Dendritic cell treated with granulocyte-macrophage colony-stimulating factor and Interleukin-4, amounts not matched to agents 40 ng/mL and 50 ng/mL, for 4 days (primary cell): ENCODE results near the gene MAP3K4.
A peak's percentile ranks its signal among the peaks of the same experiment; 100 is the strongest.

Source experiments
- H3K27ac Mint-ChIP-seq: one replicate; pipeline ENCODE4 v1.8.0; 2022; ENCODE audit warnings: mild to moderate bottlenecking, mixed read lengths
- H3K27me3 Mint-ChIP-seq: one replicate; pipeline ENCODE4 v1.8.0; 2022; ENCODE audit warnings: mild to moderate bottlenecking, mixed read lengths
- H3K36me3 Mint-ChIP-seq: one replicate; pipeline ENCODE4 v1.8.0; 2022; ENCODE audit warnings: low read depth, mixed read lengths
- H3K4me1 Mint-ChIP-seq: one replicate; pipeline ENCODE4 v1.8.0; 2022; ENCODE audit warnings: low read depth, mixed read lengths
- H3K4me3 Mint-ChIP-seq: one replicate; pipeline ENCODE4 v1.8.0; 2022; ENCODE audit warnings: mild to moderate bottlenecking, moderate library complexity, mixed read lengths
- H3K9me3 Mint-ChIP-seq: one replicate; pipeline ENCODE4 v1.8.0; 2022; ENCODE audit warnings: mixed read lengths
- intact Hi-C: fragments of 100-400 bp; cut with micrococcal nuclease; formaldehyde crosslinking; loops from one replicate; pipeline ENCODE4 v1.15.0; 2022

Gene MAP3K4

DNA sequence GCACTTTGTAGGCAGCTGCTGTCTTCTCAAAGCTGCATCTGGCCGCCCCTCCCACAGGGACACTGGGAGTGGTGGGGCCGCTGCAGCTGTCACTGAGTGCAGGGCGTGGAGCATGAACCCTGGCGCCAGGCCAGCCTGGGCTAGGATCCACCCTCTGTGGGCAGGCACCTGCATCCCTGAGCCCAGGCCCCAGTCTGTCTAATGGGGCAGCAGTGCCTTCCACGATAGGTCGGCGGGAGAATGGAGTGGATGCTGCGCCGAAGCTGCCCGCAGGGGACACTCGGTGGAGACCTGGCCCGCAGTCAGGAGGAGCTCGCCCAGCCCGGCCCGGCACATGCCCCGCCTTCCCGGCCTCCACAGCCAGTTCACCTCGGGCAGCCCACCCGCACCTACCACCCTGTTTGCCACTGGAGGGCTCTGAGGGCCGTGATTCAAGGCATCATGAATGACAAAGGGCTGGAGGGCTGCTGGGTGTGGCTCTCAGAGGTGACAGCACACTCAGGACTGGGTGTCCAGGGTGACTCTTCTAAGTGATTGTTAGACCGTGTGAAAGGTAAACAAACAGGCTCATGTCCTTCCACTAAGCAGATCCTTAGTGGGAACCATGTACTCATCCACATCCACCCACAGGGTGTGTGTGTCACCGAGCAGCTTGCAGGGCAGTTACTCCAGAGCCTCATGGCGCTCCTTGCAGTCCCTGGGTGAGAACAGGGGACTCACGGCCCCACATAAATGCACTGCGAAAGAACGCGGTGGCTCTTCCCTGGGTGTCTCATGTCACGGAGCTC is 148.4 kb downstream of the MAP3K4 start:
- H3K4me1 Mint-ChIP-seq: peaks cover 30% of the 10 kb centered on the region
- no peaks in the 10 kb centered on the region for H3K9me3 Mint-ChIP-seq
- peak overlapping the region; percentile 12 for H3K27ac Mint-ChIP-seq
- intact Hi-C loops: no loop called here
- H3K4me3 Mint-ChIP-seq: no peak overlapping the region
- peaks cover 98% of the 10 kb centered on the region for H3K36me3 Mint-ChIP-seq
- no peaks in the 10 kb centered on the region for H3K27me3 Mint-ChIP-seq

DNA sequence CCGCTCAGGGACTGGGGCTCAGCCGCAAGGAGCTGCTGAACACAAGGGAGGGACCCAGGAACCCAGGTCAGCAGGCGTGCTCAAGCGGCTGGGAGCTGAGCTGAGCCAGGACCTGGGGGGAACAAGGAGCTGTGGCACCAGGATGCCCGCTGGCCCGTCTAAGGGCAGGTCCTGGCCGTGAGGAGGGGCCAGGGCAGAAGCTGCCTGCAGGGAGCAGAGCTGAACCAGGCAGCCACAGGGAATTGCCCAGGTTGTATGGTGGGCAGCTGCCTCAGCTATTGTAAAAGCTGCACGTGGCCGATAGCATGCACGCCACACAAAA is 148.9 kb downstream of the MAP3K4 start:
- Mint-ChIP-seq H3K36me3 (peaks cover 92% of the 10 kb centered on the region), H3K27ac (peak overlapping the region; percentile 12), H3K4me1 (peaks cover 30% of the 10 kb centered on the region), H3K27me3 (no peaks in the 10 kb centered on the region), H3K9me3 (no peaks in the 10 kb centered on the region), H3K4me3 (no peak overlapping the region)
- intact Hi-C loops: no loop called here

DNA sequence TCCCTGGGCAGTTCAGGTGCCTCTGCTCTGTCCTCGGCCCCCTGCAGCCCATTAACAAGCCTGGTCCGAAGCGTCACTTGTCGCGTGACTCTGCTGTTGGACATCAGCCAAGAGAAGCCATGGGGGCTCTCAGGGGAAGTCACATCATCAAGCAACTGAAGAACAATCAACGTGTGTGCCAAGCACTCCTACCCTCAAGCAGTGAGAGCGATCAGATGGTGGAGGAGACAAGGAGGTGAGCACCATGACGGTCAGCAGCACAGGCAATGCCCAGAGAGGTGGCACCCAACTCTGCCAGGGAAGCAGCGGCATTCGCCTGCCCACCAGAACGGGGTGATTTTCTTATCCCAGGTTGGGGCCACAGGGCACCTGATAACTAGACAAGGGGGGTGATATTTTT is 149.6 kb downstream of the MAP3K4 start:
- H3K4me3 Mint-ChIP-seq: no peak overlapping the region
- no peaks in the 10 kb centered on the region for H3K27me3 Mint-ChIP-seq
- intact Hi-C loops: no loop called here
- H3K27ac Mint-ChIP-seq: no peak overlapping the region
- H3K36me3 Mint-ChIP-seq: peaks cover 90% of the 10 kb centered on the region
- H3K9me3 Mint-ChIP-seq: no peaks in the 10 kb centered on the region
- H3K4me1 Mint-ChIP-seq: peaks cover 24% of the 10 kb centered on the region

DNA sequence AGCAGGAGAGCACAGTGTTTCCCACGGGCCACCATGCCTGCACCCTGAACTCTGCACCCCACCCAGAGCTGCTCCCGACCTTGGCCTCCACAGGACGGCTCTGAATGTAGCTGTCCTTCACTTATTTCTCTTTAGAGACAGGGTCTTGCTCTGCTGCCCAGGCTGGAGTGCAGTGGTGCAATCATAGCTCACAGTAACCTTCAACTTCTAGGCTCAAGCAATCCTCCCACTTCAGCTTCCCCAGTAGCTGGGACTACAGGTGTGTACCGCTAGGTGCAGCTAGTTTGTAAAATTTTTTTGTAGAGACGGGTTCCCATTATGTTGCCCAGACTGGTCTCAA is 151.4 kb downstream of the MAP3K4 start:
- Mint-ChIP-seq H3K27ac (no peak overlapping the region), H3K36me3 (peaks cover 90% of the 10 kb centered on the region), H3K4me3 (no peak overlapping the region), H3K27me3 (no peaks in the 10 kb centered on the region), H3K9me3 (no peaks in the 10 kb centered on the region), H3K4me1 (peaks cover 10% of the 10 kb centered on the region)
- intact Hi-C loops: no loop called here

DNA sequence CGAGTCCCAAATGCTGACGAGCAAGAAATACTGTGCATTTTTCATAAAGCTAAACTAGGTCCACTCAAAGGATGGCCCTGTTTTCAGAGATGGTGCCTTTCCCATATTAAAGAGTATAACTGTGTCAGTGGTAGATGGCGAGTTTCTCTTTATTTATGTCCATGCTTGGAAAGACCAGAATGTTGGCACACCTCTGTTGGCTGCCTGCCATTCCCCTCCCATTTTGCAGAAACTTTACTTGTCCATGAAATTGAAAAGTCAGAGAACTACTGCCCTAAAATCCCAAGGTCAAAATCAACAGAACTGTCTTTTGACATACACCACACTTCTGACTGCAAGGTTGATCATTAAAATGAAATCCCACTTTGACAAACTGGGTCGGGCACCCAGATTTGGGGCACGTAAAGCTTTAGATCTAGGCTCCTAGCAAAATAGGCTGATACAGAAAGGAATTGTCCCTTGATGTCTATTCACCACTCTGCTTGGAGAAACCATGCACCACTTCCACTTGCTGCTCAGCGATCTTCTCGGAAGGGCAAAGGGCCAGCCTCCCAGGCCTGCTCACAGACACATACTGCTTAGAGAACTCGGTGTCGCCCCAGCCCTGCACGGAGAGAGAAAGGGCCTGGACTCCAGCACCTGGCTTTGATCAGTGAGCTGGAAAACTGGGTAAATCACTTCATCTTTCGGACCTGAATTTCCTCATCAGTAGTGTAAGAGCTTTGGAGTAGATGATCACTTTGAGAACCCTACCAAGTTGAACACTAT is 152.3 kb downstream of the MAP3K4 start:
- H3K27me3 Mint-ChIP-seq: no peaks in the 10 kb centered on the region
- intact Hi-C loops: no loop called here
- no peaks in the 10 kb centered on the region for H3K9me3 Mint-ChIP-seq
- no peak overlapping the region for H3K27ac Mint-ChIP-seq
- H3K4me3 Mint-ChIP-seq: no peak overlapping the region
- peaks cover 10% of the 10 kb centered on the region for H3K4me1 Mint-ChIP-seq
- H3K36me3 Mint-ChIP-seq: peaks cover 88% of the 10 kb centered on the region

DNA sequence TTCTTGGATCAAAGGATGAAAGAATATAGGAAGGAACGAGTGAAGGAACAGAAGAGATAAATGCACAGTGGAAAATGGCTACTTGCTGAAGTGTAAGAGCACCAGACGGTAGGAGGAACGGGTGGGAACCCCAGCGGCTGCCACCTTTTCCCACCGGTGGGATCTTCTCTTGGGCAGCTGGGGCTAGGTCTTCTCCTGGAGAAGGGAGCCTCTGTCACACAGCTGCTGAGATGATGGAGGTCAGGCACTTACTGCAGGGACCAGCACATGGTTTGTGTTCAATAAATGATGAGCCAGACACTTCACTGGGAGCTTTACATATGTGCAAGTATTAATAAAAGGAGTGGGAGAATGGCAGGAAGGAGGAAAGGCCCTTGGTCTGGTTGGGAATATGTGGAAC is 158.6 kb downstream of the MAP3K4 start:
- no peaks in the 10 kb centered on the region for H3K9me3 Mint-ChIP-seq
- H3K4me1 Mint-ChIP-seq: peaks cover 11% of the 10 kb centered on the region
- H3K27ac Mint-ChIP-seq: no peak overlapping the region
- H3K4me3 Mint-ChIP-seq: no peak overlapping the region
- intact Hi-C loops: no loop called here
- no peaks in the 10 kb centered on the region for H3K27me3 Mint-ChIP-seq
- peaks cover 88% of the 10 kb centered on the region for H3K36me3 Mint-ChIP-seq

DNA sequence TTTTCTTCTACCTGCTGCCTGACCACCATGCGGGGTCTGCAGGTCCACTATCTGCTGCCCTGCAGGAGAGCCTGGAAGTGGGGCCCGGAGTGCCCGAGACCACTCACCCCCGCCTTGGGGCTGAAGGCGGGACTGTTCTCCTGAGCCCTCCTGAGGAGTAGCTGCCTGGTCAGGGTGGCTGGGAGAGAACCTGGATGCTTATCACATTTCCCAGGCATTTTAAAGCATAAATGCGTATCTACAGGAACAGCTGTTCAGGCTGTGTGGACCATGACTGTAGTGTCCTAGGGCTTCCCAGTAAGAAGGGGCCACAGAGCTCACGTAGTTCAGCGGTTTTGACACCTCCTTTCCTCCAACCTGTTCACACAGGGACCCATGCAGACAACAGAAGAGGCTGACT is 159.0 kb downstream of the MAP3K4 start:
- intact Hi-C loops: no loop called here
- Mint-ChIP-seq H3K27me3 (no peaks in the 10 kb centered on the region), H3K27ac (no peak overlapping the region), H3K36me3 (peaks cover 92% of the 10 kb centered on the region), H3K4me1 (peaks cover 11% of the 10 kb centered on the region), H3K4me3 (no peak overlapping the region), H3K9me3 (no peaks in the 10 kb centered on the region)

DNA sequence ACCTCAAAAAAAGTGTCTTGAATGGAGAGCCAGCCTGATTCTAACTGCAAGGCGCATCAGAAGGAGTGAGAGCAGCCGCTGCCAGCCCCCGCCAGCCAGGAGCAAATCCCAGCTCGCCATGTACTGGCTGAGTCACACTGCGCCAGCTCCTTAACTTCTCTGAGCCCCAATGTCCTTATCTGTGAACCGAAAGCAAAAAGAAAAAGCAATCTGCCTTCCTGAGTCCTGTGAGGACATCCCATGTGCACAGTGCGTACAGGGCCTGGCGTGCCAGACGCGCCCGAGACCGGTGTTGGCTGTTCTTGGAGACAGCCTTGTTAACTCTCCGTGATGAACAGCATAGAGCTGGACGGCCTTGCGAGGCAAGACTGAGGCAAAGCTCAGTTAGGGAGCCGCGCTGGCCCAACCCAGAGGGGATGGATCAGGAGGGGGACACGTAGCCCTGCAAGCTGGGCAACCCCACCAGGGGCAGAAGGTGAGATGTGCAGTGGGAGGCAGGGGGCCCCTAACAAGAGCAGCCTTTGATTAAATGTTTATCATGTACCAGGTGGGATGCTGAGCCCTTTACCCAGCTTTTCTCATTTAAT is 159.6 kb downstream of the MAP3K4 start:
- Mint-ChIP-seq H3K4me3 (no peak overlapping the region), H3K27ac (no peak overlapping the region), H3K36me3 (peaks cover 90% of the 10 kb centered on the region), H3K27me3 (no peaks in the 10 kb centered on the region), H3K4me1 (peaks cover 11% of the 10 kb centered on the region), H3K9me3 (no peaks in the 10 kb centered on the region)
- intact Hi-C loops: no loop called here

DNA sequence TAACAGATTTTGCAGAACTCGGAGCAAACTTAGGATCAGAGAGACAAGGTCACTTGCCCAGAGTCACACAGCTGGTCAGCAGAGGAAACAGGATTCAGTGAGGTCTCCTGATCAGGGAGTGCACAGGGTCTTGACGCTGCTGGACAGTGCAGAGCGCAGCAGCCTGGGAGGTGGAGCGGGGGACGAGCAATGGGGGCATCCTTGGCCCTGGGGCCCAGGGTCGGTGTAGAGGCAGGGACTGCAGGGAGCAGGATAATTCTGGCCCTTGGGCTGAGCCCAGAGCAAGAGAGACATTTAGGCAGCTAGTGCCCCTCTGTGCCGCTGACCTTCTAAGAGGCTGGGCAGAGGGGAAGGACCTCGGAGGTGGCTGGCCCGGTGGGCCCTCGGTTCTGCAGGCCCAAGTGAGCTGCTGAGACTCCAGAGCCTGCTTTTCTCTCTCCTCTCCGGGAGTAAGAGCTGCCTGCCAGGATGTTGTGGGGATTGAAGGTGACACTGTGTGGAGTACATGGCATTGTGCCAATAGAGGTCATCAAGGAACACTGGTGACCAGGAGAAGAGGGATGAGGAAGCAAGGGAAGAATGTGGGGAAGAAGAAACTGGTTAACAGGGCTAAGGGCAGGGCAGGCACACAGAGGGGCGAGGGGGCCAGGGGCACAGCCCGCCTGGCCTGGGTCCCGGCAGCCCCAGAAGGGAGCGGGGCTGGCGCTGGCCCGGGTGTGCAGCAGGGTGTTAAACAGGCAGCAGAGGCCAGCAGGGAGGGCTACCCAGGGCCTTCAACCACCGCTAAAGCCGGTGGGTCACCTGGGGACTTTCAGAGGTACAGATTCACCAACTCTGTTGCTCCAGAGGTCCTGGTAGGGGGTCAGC is 160.3 kb downstream of the MAP3K4 start:
- H3K36me3 Mint-ChIP-seq: peaks cover 82% of the 10 kb centered on the region
- peaks cover 11% of the 10 kb centered on the region for H3K4me1 Mint-ChIP-seq
- H3K27me3 Mint-ChIP-seq: no peaks in the 10 kb centered on the region
- intact Hi-C loops: loop anchor here (2.0 kb wide), 1 partner anchor 219 kb away; no protein-coding TSS in a partner anchor
- H3K9me3 Mint-ChIP-seq: no peaks in the 10 kb centered on the region
- no peak overlapping the region for H3K4me3 Mint-ChIP-seq
- peak overlapping the region; percentile 36 for H3K27ac Mint-ChIP-seq

DNA sequence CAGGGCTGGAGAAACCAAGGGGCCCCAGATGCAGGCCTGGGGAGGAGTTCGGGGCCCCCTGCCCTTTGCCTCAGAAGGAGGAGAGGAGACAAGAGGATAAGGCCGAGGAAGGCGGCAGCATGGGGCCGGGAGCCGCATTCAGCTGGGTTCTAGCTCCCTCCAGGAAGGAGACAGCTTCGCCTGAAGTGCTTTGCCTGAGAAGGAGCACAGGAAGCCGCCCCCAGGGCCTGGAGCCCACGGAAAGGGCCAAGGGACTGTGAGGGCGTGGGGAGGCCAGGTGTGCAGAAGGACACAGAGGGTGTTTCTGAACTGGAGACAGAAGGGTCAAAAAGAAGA is 160.9 kb downstream of the MAP3K4 start:
- H3K36me3 Mint-ChIP-seq: peaks cover 76% of the 10 kb centered on the region
- no peaks in the 10 kb centered on the region for H3K9me3 Mint-ChIP-seq
- no peak overlapping the region for H3K4me3 Mint-ChIP-seq
- H3K4me1 Mint-ChIP-seq: peaks cover 11% of the 10 kb centered on the region
- intact Hi-C loops: loop anchor here (2.0 kb wide), 1 partner anchor 218 kb away; no protein-coding TSS in a partner anchor
- H3K27ac Mint-ChIP-seq: peak overlapping the region; percentile 36
- no peaks in the 10 kb centered on the region for H3K27me3 Mint-ChIP-seq

DNA sequence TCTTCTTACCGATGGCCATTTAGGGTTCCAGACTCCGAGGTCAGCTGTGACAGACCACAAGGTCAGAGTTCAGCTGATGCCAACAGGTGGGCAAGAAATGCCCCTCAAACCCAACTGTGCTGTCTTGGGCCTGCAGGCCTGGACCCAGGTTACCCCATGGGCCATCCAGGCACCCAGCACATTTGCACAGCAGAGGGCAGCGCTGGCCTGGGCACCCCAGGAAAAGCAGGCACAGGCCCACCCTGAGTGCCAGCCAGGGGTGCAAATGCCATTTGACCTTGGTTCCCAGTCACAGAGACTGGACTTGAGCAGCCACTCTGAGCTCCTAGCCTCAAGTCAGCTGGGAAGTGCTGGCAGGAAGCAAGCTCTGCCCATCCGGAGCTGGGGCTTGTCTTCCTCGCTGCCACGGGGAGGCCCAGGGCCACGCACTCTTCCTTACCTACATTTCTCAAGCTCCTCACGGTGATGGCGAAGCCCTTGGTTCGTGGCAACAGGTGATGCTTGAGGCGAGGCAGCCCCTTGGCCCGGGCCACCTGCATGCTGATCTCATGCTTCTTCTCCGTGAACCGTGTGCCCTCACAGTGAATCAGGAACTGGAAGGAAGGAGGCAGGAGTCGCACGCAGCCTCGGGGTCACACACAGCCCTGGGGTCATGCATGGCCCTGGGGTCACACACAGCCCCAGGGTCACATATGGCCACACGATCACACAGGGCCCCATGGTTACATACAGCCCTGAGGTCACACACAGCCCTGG is 161.5 kb downstream of the MAP3K4 start:
- H3K27ac Mint-ChIP-seq: peak overlapping the region; percentile 36
- no peak overlapping the region for H3K4me3 Mint-ChIP-seq
- no peaks in the 10 kb centered on the region for H3K27me3 Mint-ChIP-seq
- peaks cover 11% of the 10 kb centered on the region for H3K4me1 Mint-ChIP-seq
- intact Hi-C loops: loop anchor here (2.0 kb wide), 1 partner anchor 218 kb away; no protein-coding TSS in a partner anchor
- H3K36me3 Mint-ChIP-seq: peaks cover 72% of the 10 kb centered on the region
- H3K9me3 Mint-ChIP-seq: no peaks in the 10 kb centered on the region

DNA sequence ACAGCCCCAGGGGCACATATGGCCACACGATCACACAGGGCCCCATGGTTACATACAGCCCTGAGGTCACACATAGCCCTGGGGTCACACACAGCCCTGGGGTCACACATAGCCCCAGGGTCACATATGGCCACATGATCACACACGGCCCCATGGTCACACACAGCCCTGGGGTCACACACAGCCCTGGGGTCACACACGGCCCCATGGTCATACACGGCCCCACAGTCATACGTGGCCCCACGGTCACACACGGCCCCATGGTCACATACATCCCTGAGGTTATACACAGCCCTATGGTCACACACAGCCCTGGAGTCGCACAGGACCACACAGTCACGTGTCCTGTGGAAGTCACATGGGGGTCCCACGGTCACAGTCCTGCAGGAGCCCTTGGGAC is 162.2 kb downstream of the MAP3K4 start:
- intact Hi-C loops: loop anchor here (2.0 kb wide), 1 partner anchor 217 kb away; no protein-coding TSS in a partner anchor
- H3K27ac Mint-ChIP-seq: peak overlapping the region; percentile 9
- H3K4me1 Mint-ChIP-seq: peaks cover 11% of the 10 kb centered on the region
- no peak overlapping the region for H3K4me3 Mint-ChIP-seq
- no peaks in the 10 kb centered on the region for H3K27me3 Mint-ChIP-seq
- H3K36me3 Mint-ChIP-seq: peaks cover 73% of the 10 kb centered on the region
- no peaks in the 10 kb centered on the region for H3K9me3 Mint-ChIP-seq

DNA sequence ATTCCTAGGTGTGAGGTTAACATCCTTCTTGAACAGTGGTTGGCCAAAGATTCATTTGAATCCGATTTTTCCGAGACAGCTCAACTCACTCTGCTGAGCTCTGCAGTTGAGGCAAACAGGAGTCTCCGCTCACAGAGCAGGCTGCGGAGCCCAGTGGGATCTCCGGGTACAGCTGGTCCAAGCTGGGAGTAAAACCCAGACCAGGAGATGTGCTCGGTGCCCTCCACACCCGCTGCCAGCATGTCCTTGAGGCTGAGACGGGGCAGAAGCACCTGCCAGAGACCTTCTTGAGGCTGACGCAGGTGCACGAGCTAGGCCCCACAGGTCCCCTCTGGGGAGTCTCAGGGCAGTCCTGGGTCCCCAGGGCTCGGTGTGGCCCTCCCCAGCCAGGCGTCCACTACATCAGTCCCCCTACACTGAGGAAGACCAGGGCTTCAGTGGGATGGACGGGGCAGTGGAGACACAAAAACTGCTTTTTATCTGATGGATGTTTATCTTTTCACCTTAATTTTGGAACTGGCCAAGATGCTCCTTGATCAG is 163.3 kb downstream of the MAP3K4 start:
- H3K27me3 Mint-ChIP-seq: no peaks in the 10 kb centered on the region
- intact Hi-C loops: no loop called here
- no peaks in the 10 kb centered on the region for H3K9me3 Mint-ChIP-seq
- no peak overlapping the region for H3K27ac Mint-ChIP-seq
- H3K4me3 Mint-ChIP-seq: no peak overlapping the region
- peaks cover 11% of the 10 kb centered on the region for H3K4me1 Mint-ChIP-seq
- peaks cover 72% of the 10 kb centered on the region for H3K36me3 Mint-ChIP-seq
